Ovary (tissue), 3 donors: Measurements from ENCODE around the gene SAMD15.

ENCODE experiments used
- EP300 ChIP-seq: sonication (generic); formaldehyde crosslinking; IDR thresholded peaks from one replicate; pipeline ENCODE4 v1.6.1; 2017; ENCODE audit warnings: antibody characterized with exemption
- POLR2A ChIP-seq: fragments of 450-650 bp; IDR thresholded peaks from one replicate; pipeline ENCODE4 v1.6.1; 2017; ENCODE audit warnings: antibody characterized with exemption, mild to moderate bottlenecking, moderate library complexity
- TF ChIP-seq, protein P1 (sequence below), 3 donors: fragments of 450-650 bp in 2 of 3; fragments of 200-600 bp in 1 of 3; IDR thresholded peaks; one replicate each; pipeline versions ENCODE4 v1.5.1 to v1.8.0; 2016 to 2022; ENCODE audit warnings: antibody characterized with exemption in 3 of 3, mild to moderate bottlenecking in 1 of 3
- donor health status: DM: no; HTN: no; CAD: no.

- TF ChIP-seq, protein P1, sequence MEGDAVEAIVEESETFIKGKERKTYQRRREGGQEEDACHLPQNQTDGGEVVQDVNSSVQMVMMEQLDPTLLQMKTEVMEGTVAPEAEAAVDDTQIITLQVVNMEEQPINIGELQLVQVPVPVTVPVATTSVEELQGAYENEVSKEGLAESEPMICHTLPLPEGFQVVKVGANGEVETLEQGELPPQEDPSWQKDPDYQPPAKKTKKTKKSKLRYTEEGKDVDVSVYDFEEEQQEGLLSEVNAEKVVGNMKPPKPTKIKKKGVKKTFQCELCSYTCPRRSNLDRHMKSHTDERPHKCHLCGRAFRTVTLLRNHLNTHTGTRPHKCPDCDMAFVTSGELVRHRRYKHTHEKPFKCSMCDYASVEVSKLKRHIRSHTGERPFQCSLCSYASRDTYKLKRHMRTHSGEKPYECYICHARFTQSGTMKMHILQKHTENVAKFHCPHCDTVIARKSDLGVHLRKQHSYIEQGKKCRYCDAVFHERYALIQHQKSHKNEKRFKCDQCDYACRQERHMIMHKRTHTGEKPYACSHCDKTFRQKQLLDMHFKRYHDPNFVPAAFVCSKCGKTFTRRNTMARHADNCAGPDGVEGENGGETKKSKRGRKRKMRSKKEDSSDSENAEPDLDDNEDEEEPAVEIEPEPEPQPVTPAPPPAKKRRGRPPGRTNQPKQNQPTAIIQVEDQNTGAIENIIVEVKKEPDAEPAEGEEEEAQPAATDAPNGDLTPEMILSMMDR (IDR thresholded peaks at IDR 0.05), result no peak
- TF ChIP-seq POLR2A (no peak), EP300 (no peak)
Observed at GRCh38 chr14:77375164-77375950, 1.8 kb upstream of the SAMD15 start.
